ENCODE results near the gene MVP.
"Not testable (repeated sequence)": the region's sequence is repeated elsewhere in the genome, so short reads cannot be mapped to it uniquely, and the experiment has no call there.

MVP gene

GRCh38 chr16:29820271-29820701 is at the start of gene MVP:
TSS of gene MVP (plus strand) at chr16:29820462. CDS start at chr16:29830550, 10,088 bp downstream.
- peak in 1 of 2 donors; percentile 50 for DNase-seq (ENCODE audit: low read depth in 2 of 2)

GRCh38 chr16:29772330-29772729 is 47.9 kb upstream of the MVP start:
- not testable (repeated sequence) for DNase-seq (ENCODE audit: low read depth in 2 of 2)

- no peak for DNase-seq (ENCODE audit: low read depth in 2 of 2)
Measured at GRCh38 chr16:29774730-29775129, 45.5 kb upstream of the MVP start.

GRCh38 chr16:29775742-29776408 is 44.4 kb upstream of the MVP start:
- DNase-seq (ENCODE audit: low read depth in 2 of 2) = no peak

GRCh38 chr16:29777576-29778350 is 42.5 kb upstream of the MVP start, which contains the start of gene ZG16:
TSS of gene ZG16 (plus strand) at chr16:29778256. CDS start at chr16:29779267, 1,011 bp downstream.
- no peak for DNase-seq (ENCODE audit: low read depth in 2 of 2)

- DNase-seq (ENCODE audit: low read depth in 2 of 2) = no peak
Measured at GRCh38 chr16:29779474-29779873, 40.8 kb upstream of the MVP start.

- DNase-seq (ENCODE audit: low read depth in 2 of 2) = not testable (repeated sequence)
Measured at GRCh38 chr16:29783094-29783953, 36.9 kb upstream of the MVP start.

GRCh38 chr16:29784157-29784556 is 36.1 kb upstream of the MVP start:
- DNase-seq (ENCODE audit: low read depth in 2 of 2) = no peak

GRCh38 chr16:29784901-29785500 is 35.3 kb upstream of the MVP start:
- peak; percentile 69 to 70 for DNase-seq (ENCODE audit: low read depth in 2 of 2)

GRCh38 chr16:29787155-29787554 is 33.1 kb upstream of the MVP start:
- not testable (repeated sequence) for DNase-seq (ENCODE audit: low read depth in 2 of 2)

- DNase-seq (ENCODE audit: low read depth in 2 of 2) = no peak
Measured at GRCh38 chr16:29789775-29790182, 30.5 kb upstream of the MVP start.

GRCh38 chr16:29790183-29790948 is 29.9 kb upstream of the MVP start, which contains the start of gene KIF22:
TSS of gene KIF22 (plus strand) at chr16:29790751. CDS start at chr16:29790760, 9 bp downstream.
- DNase-seq (ENCODE audit: low read depth in 2 of 2) = peak; percentile 100

GRCh38 chr16:29790949-29791844 is 29.1 kb upstream of the MVP start:
- no peak for DNase-seq (ENCODE audit: low read depth in 2 of 2)

GRCh38 chr16:29791845-29792807 is 28.1 kb upstream of the MVP start:
- no peak for DNase-seq (ENCODE audit: low read depth in 2 of 2)

GRCh38 chr16:29793153-29793552 is 27.1 kb upstream of the MVP start:
- DNase-seq (ENCODE audit: low read depth in 2 of 2) = not testable (repeated sequence)

GRCh38 chr16:29794231-29794710 is 26.0 kb upstream of the MVP start:
- DNase-seq (ENCODE audit: low read depth in 2 of 2) = no peak

- no peak for DNase-seq (ENCODE audit: low read depth in 2 of 2)
Measured at GRCh38 chr16:29802416-29802935, 17.8 kb upstream of the MVP start.

- DNase-seq (ENCODE audit: low read depth in 2 of 2) = no peak
Measured at GRCh38 chr16:29804020-29804419, 16.2 kb upstream of the MVP start.
